K562 (cell line): ENCODE measurements around the gene CHD2. TPM values are rescaled to one million over a fixed set of nuclear protein-coding genes. Genes with fewer than 3 reads are reported as not detected.

Experiments used
- BCOR ChIP-seq: fragments of 450-650 bp; IDR thresholded peaks from 2 replicates; pipeline ENCODE4 v1.6.1; 2016
- CBFA2T3 ChIP-seq: fragments of 450-650 bp; IDR thresholded peaks from 2 replicates; pipeline ENCODE4 v1.6.1; 2017
- EP400 ChIP-seq: fragments of 450-650 bp; IDR thresholded peaks from 2 replicates; pipeline ENCODE4 v1.6.1; 2017; ENCODE audit warnings: antibody characterized with exemption, mild to moderate bottlenecking, moderate library complexity
- HEY1 ChIP-seq: fragments of 250-450 bp; sonication (Bioruptor Pico); IDR thresholded peaks from 2 replicates; pipeline ENCODE4 v1.5.0; 2020; ENCODE audit warnings: mild to moderate bottlenecking, moderate library complexity, borderline replicate concordance
- NFIC ChIP-seq: fragments of 450-650 bp; IDR thresholded peaks from 2 replicates; pipeline ENCODE4 v1.6.1; 2017; ENCODE audit warnings: mild to moderate bottlenecking, inconsistent platforms
- POLR2AphosphoS5 ChIP-seq: IDR thresholded peaks from 2 replicates; pipeline ENCODE4 v1.6.1; 2011; ENCODE audit warnings: mild to moderate bottlenecking, low read depth, low read length, moderate library complexity; ENCODE audit not compliant: control insufficient read depth, insufficient read depth
- SMARCA5 ChIP-seq: fragments of 450-650 bp; IDR thresholded peaks from 2 replicates; pipeline ENCODE4 v1.6.1; 2016
- polyA plus RNA-seq, 8 experiments: library from polyadenylated mRNA; depleted of rRNA in 4 of 8; stranded (reverse) in 5 of 8; unstranded in 3 of 8; fragments of >200 nt; fragmentation: Nextera tagmentation in 2 of 8; fragmentation: Illumina TruSeq in 1 of 8; extraction: Ambion mirVana in 2 of 8; extraction: Trizol in 1 of 8; gene quantifications; 2 replicates each; pipeline versions ENCODE4 v1.2.1 to v1.2.3, GENCODE V29; 2011 to 2014; ENCODE audit warnings: inconsistent platforms in 1 of 8, missing spikeins in 1 of 8
- total RNA-seq, 7 experiments: library from RNA; depleted of rRNA in 6 of 7; stranded (reverse); fragments of >200 nt in 6 of 7; fragmentation: Illumina TruSeq in 2 of 7; extraction: Trizol in 2 of 7; gene quantifications; 2 replicates each; pipeline versions ENCODE4 v1.2.1 to v1.2.3, GENCODE V29; 2011 to 2021; ENCODE audit warnings: low replicate concordance in 1 of 7
- TF ChIP-seq, protein P1 (sequence below): fragments of 450-650 bp; formaldehyde crosslinking; IDR thresholded peaks from 2 replicates; pipeline ENCODE4 v1.4.0; 2022; ENCODE audit warnings: missing genetic modification characterization
- TF ChIP-seq, protein P2 (sequence below): sonication (generic); formaldehyde crosslinking; IDR thresholded peaks from 2 replicates; pipeline ENCODE4 v1.8.0; 2022; ENCODE audit warnings: mild to moderate bottlenecking, missing genetic modification reagents
- TF ChIP-seq, protein P3 (sequence below), 2 experiments: IDR thresholded peaks in 1 of 2; conservative IDR thresholded peaks in 1 of 2; 2 replicates each; pipeline ENCODE4 v1.6.1; 2016; ENCODE audit warnings: low read depth in 2 of 2, mild to moderate bottlenecking in 1 of 2, missing compliant biosample characterization in 1 of 2, missing genetic modification characterization in 1 of 2, moderate library complexity in 1 of 2
- TF ChIP-seq, protein P4 (sequence below): fragments of 250-450 bp; sonication (Bioruptor Pico); IDR thresholded peaks from 2 replicates; pipeline ENCODE4 v1.9.0; 2021; ENCODE audit warnings: mild to moderate bottlenecking, inconsistent platforms
- TF ChIP-seq, protein P5 (sequence below): fragments of 450-650 bp; IDR thresholded peaks from 2 replicates; pipeline ENCODE4 v1.6.1; 2016; ENCODE audit warnings: borderline replicate concordance
- TF ChIP-seq, protein P6 (sequence below): sonication (generic); formaldehyde crosslinking; IDR thresholded peaks from 2 replicates; pipeline ENCODE4 v1.4.0; 2020; ENCODE audit warnings: mild to moderate bottlenecking, missing genetic modification reagents

CHD2 gene
- total and polyA plus RNA-seq, 9 of the 15 experiments (the other 6 are each of a cell fraction or from before 2014, with no cell fraction given): 38.9 to 70.8 (median 56.2) TPM

DNA sequence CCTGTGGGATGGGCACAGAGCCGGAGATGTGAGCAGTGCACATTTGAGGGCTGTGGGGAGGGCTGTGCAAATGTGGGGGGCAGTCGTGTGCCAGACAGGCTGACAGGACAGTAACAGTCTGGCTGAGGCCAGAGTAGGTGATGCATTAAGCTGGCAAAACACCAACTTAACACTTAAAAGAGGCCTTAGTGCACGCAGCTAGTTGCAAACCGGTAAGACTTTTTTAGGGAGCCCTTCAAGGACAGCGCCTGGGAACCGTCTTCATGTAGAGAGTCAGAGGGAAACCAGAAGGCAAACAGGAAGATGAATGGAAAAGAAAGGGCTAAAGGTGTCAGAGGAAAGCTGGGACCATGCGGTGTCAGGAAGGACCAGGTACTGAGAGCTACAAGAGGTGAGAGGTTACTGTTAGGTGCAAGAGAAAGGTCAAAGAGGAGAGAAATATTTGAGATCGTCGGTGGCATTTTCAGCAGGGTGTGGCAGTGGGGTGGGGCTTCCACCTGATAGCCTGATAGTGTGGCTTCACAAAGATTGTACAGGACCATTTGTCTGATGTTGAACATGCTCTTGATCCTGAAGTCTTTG lies 30.0 kb upstream of the CHD2 start (continued):
- TF ChIP-seq SMARCA5 (peak; percentile 42; the same call in 1 of the 2 replicates), CBFA2T3 (0 out of 2 replicates have a peak, but pooled peaks have one; percentile 10), EP400 (0 out of 2 replicates have a peak, but pooled peaks have one; percentile 27), HEY1 (CRISPR knock-in tag) (no peak), NFIC (peak; percentile 38), POLR2AphosphoS5 (no peak), BCOR (0 out of 2 replicates have a peak, but pooled peaks have one; percentile 25)
- TF ChIP-seq, protein P1, sequence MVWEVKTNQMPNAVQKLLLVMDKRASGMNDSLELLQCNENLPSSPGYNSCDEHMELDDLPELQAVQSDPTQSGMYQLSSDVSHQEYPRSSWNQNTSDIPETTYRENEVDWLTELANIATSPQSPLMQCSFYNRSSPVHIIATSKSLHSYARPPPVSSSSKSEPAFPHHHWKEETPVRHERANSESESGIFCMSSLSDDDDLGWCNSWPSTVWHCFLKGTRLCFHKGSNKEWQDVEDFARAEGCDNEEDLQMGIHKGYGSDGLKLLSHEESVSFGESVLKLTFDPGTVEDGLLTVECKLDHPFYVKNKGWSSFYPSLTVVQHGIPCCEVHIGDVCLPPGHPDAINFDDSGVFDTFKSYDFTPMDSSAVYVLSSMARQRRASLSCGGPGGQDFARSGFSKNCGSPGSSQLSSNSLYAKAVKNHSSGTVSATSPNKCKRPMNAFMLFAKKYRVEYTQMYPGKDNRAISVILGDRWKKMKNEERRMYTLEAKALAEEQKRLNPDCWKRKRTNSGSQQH (CRISPR knock-in tag): no peak
- TF ChIP-seq, protein P2, sequence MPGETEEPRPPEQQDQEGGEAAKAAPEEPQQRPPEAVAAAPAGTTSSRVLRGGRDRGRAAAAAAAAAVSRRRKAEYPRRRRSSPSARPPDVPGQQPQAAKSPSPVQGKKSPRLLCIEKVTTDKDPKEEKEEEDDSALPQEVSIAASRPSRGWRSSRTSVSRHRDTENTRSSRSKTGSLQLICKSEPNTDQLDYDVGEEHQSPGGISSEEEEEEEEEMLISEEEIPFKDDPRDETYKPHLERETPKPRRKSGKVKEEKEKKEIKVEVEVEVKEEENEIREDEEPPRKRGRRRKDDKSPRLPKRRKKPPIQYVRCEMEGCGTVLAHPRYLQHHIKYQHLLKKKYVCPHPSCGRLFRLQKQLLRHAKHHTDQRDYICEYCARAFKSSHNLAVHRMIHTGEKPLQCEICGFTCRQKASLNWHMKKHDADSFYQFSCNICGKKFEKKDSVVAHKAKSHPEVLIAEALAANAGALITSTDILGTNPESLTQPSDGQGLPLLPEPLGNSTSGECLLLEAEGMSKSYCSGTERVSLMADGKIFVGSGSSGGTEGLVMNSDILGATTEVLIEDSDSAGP (CRISPR knock-in tag): no peak
- TF ChIP-seq, protein P3, sequence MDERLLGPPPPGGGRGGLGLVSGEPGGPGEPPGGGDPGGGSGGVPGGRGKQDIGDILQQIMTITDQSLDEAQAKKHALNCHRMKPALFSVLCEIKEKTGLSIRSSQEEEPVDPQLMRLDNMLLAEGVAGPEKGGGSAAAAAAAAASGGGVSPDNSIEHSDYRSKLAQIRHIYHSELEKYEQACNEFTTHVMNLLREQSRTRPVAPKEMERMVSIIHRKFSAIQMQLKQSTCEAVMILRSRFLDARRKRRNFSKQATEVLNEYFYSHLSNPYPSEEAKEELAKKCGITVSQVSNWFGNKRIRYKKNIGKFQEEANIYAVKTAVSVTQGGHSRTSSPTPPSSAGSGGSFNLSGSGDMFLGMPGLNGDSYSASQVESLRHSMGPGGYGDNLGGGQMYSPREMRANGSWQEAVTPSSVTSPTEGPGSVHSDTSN (CRISPR knock-in tag; IDR thresholded peaks at IDR 0.05; ENCODE audit: low read depth): no peak
- TF ChIP-seq, protein P3 (tag; conservative IDR thresholded peaks at IDR 0.05; ENCODE audit: low read depth): no peak
- TF ChIP-seq, protein P4, sequence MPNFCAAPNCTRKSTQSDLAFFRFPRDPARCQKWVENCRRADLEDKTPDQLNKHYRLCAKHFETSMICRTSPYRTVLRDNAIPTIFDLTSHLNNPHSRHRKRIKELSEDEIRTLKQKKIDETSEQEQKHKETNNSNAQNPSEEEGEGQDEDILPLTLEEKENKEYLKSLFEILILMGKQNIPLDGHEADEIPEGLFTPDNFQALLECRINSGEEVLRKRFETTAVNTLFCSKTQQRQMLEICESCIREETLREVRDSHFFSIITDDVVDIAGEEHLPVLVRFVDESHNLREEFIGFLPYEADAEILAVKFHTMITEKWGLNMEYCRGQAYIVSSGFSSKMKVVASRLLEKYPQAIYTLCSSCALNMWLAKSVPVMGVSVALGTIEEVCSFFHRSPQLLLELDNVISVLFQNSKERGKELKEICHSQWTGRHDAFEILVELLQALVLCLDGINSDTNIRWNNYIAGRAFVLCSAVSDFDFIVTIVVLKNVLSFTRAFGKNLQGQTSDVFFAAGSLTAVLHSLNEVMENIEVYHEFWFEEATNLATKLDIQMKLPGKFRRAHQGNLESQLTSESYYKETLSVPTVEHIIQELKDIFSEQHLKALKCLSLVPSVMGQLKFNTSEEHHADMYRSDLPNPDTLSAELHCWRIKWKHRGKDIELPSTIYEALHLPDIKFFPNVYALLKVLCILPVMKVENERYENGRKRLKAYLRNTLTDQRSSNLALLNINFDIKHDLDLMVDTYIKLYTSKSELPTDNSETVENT: no peak
- TF ChIP-seq, protein P5, sequence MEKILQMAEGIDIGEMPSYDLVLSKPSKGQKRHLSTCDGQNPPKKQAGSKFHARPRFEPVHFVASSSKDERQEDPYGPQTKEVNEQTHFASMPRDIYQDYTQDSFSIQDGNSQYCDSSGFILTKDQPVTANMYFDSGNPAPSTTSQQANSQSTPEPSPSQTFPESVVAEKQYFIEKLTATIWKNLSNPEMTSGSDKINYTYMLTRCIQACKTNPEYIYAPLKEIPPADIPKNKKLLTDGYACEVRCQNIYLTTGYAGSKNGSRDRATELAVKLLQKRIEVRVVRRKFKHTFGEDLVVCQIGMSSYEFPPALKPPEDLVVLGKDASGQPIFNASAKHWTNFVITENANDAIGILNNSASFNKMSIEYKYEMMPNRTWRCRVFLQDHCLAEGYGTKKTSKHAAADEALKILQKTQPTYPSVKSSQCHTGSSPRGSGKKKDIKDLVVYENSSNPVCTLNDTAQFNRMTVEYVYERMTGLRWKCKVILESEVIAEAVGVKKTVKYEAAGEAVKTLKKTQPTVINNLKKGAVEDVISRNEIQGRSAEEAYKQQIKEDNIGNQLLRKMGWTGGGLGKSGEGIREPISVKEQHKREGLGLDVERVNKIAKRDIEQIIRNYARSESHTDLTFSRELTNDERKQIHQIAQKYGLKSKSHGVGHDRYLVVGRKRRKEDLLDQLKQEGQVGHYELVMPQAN: 0 out of 2 replicates have a peak, but pooled peaks have one; percentile 25
- TF ChIP-seq, protein P6, sequence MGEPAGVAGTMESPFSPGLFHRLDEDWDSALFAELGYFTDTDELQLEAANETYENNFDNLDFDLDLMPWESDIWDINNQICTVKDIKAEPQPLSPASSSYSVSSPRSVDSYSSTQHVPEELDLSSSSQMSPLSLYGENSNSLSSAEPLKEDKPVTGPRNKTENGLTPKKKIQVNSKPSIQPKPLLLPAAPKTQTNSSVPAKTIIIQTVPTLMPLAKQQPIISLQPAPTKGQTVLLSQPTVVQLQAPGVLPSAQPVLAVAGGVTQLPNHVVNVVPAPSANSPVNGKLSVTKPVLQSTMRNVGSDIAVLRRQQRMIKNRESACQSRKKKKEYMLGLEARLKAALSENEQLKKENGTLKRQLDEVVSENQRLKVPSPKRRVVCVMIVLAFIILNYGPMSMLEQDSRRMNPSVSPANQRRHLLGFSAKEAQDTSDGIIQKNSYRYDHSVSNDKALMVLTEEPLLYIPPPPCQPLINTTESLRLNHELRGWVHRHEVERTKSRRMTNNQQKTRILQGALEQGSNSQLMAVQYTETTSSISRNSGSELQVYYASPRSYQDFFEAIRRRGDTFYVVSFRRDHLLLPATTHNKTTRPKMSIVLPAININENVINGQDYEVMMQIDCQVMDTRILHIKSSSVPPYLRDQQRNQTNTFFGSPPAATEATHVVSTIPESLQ (CRISPR knock-in tag): no peak
